Stimulated activated naive CD8-positive, alpha-beta T cell treated with anti-CD3 and anti-CD28 coated beads, Interleukin-15, Interleukin-2, amounts not matched to agents 100 ng/mL and 50 ng/mL, for 24 hours (primary cell): ENCODE measurements around the gene C15orf40.
"Not testable (repeated sequence)": the region's sequence is repeated elsewhere in the genome, so short reads cannot be mapped to it uniquely, and the experiment has no call there.

ENCODE experiments used
- H3K27ac Mint-ChIP-seq: one replicate; pipeline ENCODE4 v1.8.0; 2021; ENCODE audit warnings: mild to moderate bottlenecking, mixed read lengths
- H3K27me3 Mint-ChIP-seq: one replicate; pipeline ENCODE4 v1.8.0; 2021; ENCODE audit warnings: mixed read lengths
- H3K36me3 Mint-ChIP-seq: one replicate; pipeline ENCODE4 v1.8.0; 2021; ENCODE audit warnings: low read depth, mixed read lengths
- H3K4me1 Mint-ChIP-seq: one replicate; pipeline ENCODE4 v1.8.0; 2021; ENCODE audit warnings: low read depth, mixed read lengths
- H3K4me3 Mint-ChIP-seq: one replicate; pipeline ENCODE4 v1.8.0; 2021; ENCODE audit warnings: mild to moderate bottlenecking, mixed read lengths
- H3K9me3 Mint-ChIP-seq: one replicate; pipeline ENCODE4 v1.8.0; 2021; ENCODE audit warnings: mixed read lengths

The C15orf40 gene

GRCh38 chr15:82950746-82951370 lies 60.6 kb downstream of the C15orf40 start:
- no peaks in the 10 kb centered on the region for H3K36me3 Mint-ChIP-seq
- H3K27ac Mint-ChIP-seq: no peak overlapping the region
- peaks cover 13% of the 10 kb centered on the region for H3K27me3 Mint-ChIP-seq
- H3K4me3 Mint-ChIP-seq: no peak overlapping the region
- H3K9me3 Mint-ChIP-seq: no peaks in the 10 kb centered on the region
- H3K4me1 Mint-ChIP-seq: peaks cover 5% of the 10 kb centered on the region

GRCh38 chr15:82950295-82950694 lies 61.1 kb downstream of the C15orf40 start:
- no peak overlapping the region for H3K4me3 Mint-ChIP-seq
- H3K36me3 Mint-ChIP-seq: no peaks in the 10 kb centered on the region
- H3K4me1 Mint-ChIP-seq: peaks cover 5% of the 10 kb centered on the region
- H3K27me3 Mint-ChIP-seq: peaks cover 13% of the 10 kb centered on the region
- H3K27ac Mint-ChIP-seq: no peak overlapping the region
- H3K9me3 Mint-ChIP-seq: no peaks in the 10 kb centered on the region

GRCh38 chr15:82946155-82946701 lies 65.2 kb downstream of the C15orf40 start:
- Mint-ChIP-seq H3K36me3 (no peaks in the 10 kb centered on the region), H3K9me3 (no peaks in the 10 kb centered on the region), H3K4me1 (no peaks in the 10 kb centered on the region), H3K27me3 (peaks cover 8% of the 10 kb centered on the region), H3K27ac (no peak overlapping the region), H3K4me3 (no peak overlapping the region)

- H3K36me3 Mint-ChIP-seq: no peaks in the 10 kb centered on the region
- no peak overlapping the region for H3K4me3 Mint-ChIP-seq
- no peaks in the 10 kb centered on the region for H3K9me3 Mint-ChIP-seq
- H3K27me3 Mint-ChIP-seq: peaks cover 8% of the 10 kb centered on the region
- H3K4me1 Mint-ChIP-seq: no peaks in the 10 kb centered on the region
- H3K27ac Mint-ChIP-seq: no peak overlapping the region
Observed at GRCh38 chr15:82945326-82945725, 66.1 kb downstream of the C15orf40 start.

GRCh38 chr15:82944821-82945220 lies 66.6 kb downstream of the C15orf40 start:
- Mint-ChIP-seq H3K4me3 (no peak overlapping the region), H3K27me3 (peaks cover 8% of the 10 kb centered on the region), H3K27ac (no peak overlapping the region), H3K36me3 (no peaks in the 10 kb centered on the region), H3K4me1 (no peaks in the 10 kb centered on the region), H3K9me3 (no peaks in the 10 kb centered on the region)

DNA sequence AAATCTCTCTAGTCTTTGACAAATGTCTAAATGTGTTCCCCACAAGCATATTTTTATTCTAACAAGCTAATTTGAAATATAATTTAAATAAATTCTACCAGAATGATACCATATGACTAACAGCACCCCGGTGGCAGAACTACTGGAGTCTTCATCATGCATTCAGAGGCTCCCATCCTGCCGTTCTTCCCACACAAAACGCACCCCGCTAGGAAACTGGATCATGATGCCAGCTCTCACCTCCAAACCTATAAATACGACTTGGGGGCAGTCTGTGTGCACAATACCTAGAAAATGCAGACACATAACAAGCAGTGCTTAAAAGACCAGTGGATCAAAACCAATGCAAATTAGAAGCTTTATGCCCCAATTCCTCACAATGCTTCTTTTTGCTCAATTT lies 67.4 kb downstream of the C15orf40 start:
- no peaks in the 10 kb centered on the region for H3K9me3 Mint-ChIP-seq
- peaks cover 8% of the 10 kb centered on the region for H3K27me3 Mint-ChIP-seq
- no peak overlapping the region for H3K4me3 Mint-ChIP-seq
- no peaks in the 10 kb centered on the region for H3K4me1 Mint-ChIP-seq
- H3K27ac Mint-ChIP-seq: no peak overlapping the region
- H3K36me3 Mint-ChIP-seq: no peaks in the 10 kb centered on the region

DNA sequence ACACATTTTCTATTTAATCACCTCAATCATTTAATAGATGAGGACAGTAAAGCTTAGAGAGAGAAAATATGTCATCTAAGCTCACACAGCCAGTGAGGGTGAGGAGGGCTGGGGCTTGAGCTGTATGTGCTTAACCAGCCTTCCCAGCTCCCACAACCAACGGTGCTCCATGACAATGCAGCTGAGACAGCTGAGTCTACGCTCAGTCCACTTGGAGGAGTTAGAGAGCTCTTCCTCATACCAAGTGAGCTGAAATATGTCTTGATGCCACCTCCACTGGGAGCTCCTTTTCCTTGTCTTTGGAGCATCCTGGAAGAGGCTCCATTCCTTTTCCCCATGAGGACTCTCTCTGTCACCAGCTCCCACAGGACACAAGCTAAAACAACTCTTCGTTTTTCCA lies 68.3 kb downstream of the C15orf40 start:
- H3K4me3 Mint-ChIP-seq: no peak overlapping the region

GRCh38 chr15:82942691-82943090 lies 68.7 kb downstream of the C15orf40 start:
- no peaks in the 10 kb centered on the region for H3K36me3 Mint-ChIP-seq
- no peak overlapping the region for H3K4me3 Mint-ChIP-seq
- peaks cover 8% of the 10 kb centered on the region for H3K27me3 Mint-ChIP-seq
- no peak overlapping the region for H3K27ac Mint-ChIP-seq
- no peaks in the 10 kb centered on the region for H3K4me1 Mint-ChIP-seq
- H3K9me3 Mint-ChIP-seq: no peaks in the 10 kb centered on the region

More for the DNA sequence above, 68.3 kb downstream of the C15orf40 start:
- no peaks in the 10 kb centered on the region for H3K36me3 Mint-ChIP-seq
- H3K27me3 Mint-ChIP-seq: peaks cover 8% of the 10 kb centered on the region
- H3K9me3 Mint-ChIP-seq: no peaks in the 10 kb centered on the region
- no peak overlapping the region for H3K27ac Mint-ChIP-seq
- H3K4me1 Mint-ChIP-seq: no peaks in the 10 kb centered on the region

DNA sequence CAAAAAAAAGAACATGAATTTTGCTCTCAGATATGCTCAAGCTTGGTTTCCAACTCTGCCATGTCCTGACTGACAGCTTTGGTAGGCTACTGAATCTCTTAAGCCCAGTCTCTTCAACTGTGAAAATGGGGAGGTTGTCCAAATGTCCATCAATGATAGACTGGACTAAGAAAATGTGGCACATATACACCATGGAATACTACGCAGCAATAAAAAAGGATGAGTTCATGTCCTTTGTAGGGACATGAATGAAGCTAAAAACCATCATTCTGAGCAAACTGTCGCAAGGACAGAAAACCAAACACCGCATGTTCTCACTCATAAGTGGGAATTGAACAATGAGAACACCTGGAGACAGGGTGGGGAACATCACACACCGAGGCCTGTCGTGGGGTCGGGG lies 71.8 kb downstream of the C15orf40 start:
- not testable (repeated sequence) for H3K4me1 Mint-ChIP-seq, H3K27ac Mint-ChIP-seq

More for the DNA sequence above, 71.8 kb downstream of the C15orf40 start:
- H3K9me3 Mint-ChIP-seq, H3K36me3 Mint-ChIP-seq, H3K4me3 Mint-ChIP-seq, H3K27me3 Mint-ChIP-seq: not testable (repeated sequence)
